IMR-90 (cell line): Measurements from ENCODE around the gene SEMA5A. TPM values are rescaled to one million over a fixed set of nuclear protein-coding genes. Genes with fewer than 3 reads are reported as not detected.

Experiments used
- ATAC-seq: fragments of 200-7000 bp; cut with Tn5 transposase; 2 replicates; pipeline ENCODE4 v1.9.1; 2020; ENCODE audit warnings: low read depth, mild to moderate bottlenecking, moderate library complexity
- BruUV-seq: library from RNA; stranded (reverse); fragments of 400-500 nt; replicated peaks from 2 replicates; lab custom pipeline; 2021; lab: Mats Ljungman, UMichigan
- CTCF ChIA-PET: fragments of 300-600 bp; formaldehyde crosslinking; extraction: SDS; loops from one replicate; lab custom pipeline; 2021; ENCODE audit warnings: antibody characterized with exemption; lab: Yijun Ruan, JAX
- POLR2A ChIA-PET: fragments of 300-600 bp; sonication (Branson Sonifier 250); formaldehyde crosslinking; loops from one replicate; lab custom pipeline; 2022; ENCODE audit warnings: antibody characterized with exemption; ENCODE audit not compliant: unreplicated experiment; lab: Charles Lee
- DNase-seq: peaks from one replicate; pipeline ENCODE4 v3.0.0; 2013
- H2AFZ ChIP-seq: replicated peaks from 2 replicates; pipeline ENCODE3; 2013; ENCODE audit warnings: low read length, mild to moderate bottlenecking; ENCODE audit not compliant: poor library complexity
- H2AK5ac ChIP-seq: 2 replicates; pipeline ENCODE4 v1.6.1; 2013; ENCODE audit warnings: low read depth, low read length, inconsistent platforms
- H2AK9ac ChIP-seq: replicated peaks from 2 replicates; pipeline ENCODE3; 2013; ENCODE audit warnings: mild to moderate bottlenecking, low read depth, low read length, moderate library complexity; ENCODE audit not compliant: poor library complexity
- H2BK120ac ChIP-seq: 2 replicates; pipeline ENCODE4 v1.6.1; 2013; ENCODE audit warnings: low read depth, low read length, inconsistent platforms
- H2BK15ac ChIP-seq: 3 replicates; pipeline ENCODE4 v1.6.1; 2013; ENCODE audit warnings: low read depth, low read length, inconsistent platforms
- H2BK20ac ChIP-seq: 2 replicates; pipeline ENCODE4 v1.6.1; 2013; ENCODE audit warnings: low read depth, mild to moderate bottlenecking, inconsistent platforms, low read length, moderate library complexity
- H2BK5ac ChIP-seq: 2 replicates; pipeline ENCODE4 v1.6.1; 2013; ENCODE audit warnings: mild to moderate bottlenecking, low read depth, low read length, inconsistent platforms; ENCODE audit not compliant: poor library complexity, severe bottlenecking
- H3K14ac ChIP-seq: replicated peaks from 2 replicates; pipeline ENCODE4 v1.6.1; 2013; ENCODE audit warnings: low read depth, low read length, inconsistent platforms
- H3K18ac ChIP-seq: 2 replicates; pipeline ENCODE4 v1.6.1; 2013; ENCODE audit warnings: low read depth, low read length, control low read depth
- H3K23ac ChIP-seq: 2 replicates; pipeline ENCODE4 v1.6.1; 2013; ENCODE audit warnings: low read depth, low read length, inconsistent platforms
- H3K27ac ChIP-seq: 2 replicates; pipeline ENCODE4 v1.5.1; 2013; ENCODE audit warnings: mild to moderate bottlenecking, control low read depth, low read length; ENCODE audit not compliant: insufficient read depth
- H3K27me3 ChIP-seq: 2 replicates; pipeline ENCODE4 v1.6.1; 2013; ENCODE audit warnings: low read length; ENCODE audit not compliant: control insufficient read depth, insufficient read depth
- H3K36me3 ChIP-seq: 2 replicates; pipeline ENCODE4 v1.6.1; 2013; ENCODE audit warnings: low read length, mixed read lengths; ENCODE audit not compliant: control insufficient read depth, insufficient read depth
- H3K4ac ChIP-seq: 2 replicates; pipeline ENCODE4 v1.6.1; 2013; ENCODE audit warnings: low read depth, low read length, inconsistent platforms
- H3K4me1 ChIP-seq: 2 replicates; pipeline ENCODE4 v1.6.1; 2013; ENCODE audit warnings: low read length, mixed read lengths; ENCODE audit not compliant: control insufficient read depth, insufficient read depth
- H3K4me2 ChIP-seq: 2 replicates; pipeline ENCODE4 v1.6.1; 2013; ENCODE audit warnings: low read depth, mild to moderate bottlenecking, control low read depth, low read length, moderate library complexity
- H3K4me3 ChIP-seq: 2 replicates; pipeline ENCODE4 v1.5.1; 2013; ENCODE audit warnings: low read depth, mild to moderate bottlenecking, control low read depth, low read length, moderate library complexity; ENCODE audit not compliant: insufficient read depth
- H3K56ac ChIP-seq: 2 replicates; pipeline ENCODE4 v1.6.1; 2013; ENCODE audit warnings: low read length, inconsistent platforms; ENCODE audit not compliant: insufficient read depth; ENCODE audit errors: extremely low read depth
- H3K79me1 ChIP-seq, 2 experiments: 2 replicates each; pipeline ENCODE4 v1.6.1; 2013; ENCODE audit warnings: low read length in 2 of 2, inconsistent platforms in 1 of 2, low read depth in 1 of 2
- H3K9ac ChIP-seq: 2 replicates; pipeline ENCODE4 v1.6.1; 2013; ENCODE audit warnings: low read depth, low read length, control low read depth
- H3K9me1 ChIP-seq: 2 replicates; pipeline ENCODE4 v1.6.1; 2013; ENCODE audit warnings: low read length, inconsistent platforms; ENCODE audit not compliant: insufficient read depth
- H3K9me3 ChIP-seq: 2 replicates; pipeline ENCODE4 v1.6.1; 2013; ENCODE audit warnings: low read length; ENCODE audit not compliant: control insufficient read depth, insufficient read depth
- H4K20me1 ChIP-seq: 2 replicates; pipeline ENCODE4 v1.6.1; 2013; ENCODE audit warnings: low read length, inconsistent platforms; ENCODE audit not compliant: insufficient read depth
- H4K5ac ChIP-seq: 2 replicates; pipeline ENCODE4 v1.6.1; 2013; ENCODE audit warnings: mild to moderate bottlenecking, low read depth, low read length, control low read depth
- H4K8ac ChIP-seq, 2 experiments: 2 replicates each; pipeline ENCODE4 v1.6.1; 2013; ENCODE audit warnings: low read depth in 2 of 2, low read length in 2 of 2, control low read depth in 1 of 2, inconsistent platforms in 1 of 2
- H4K91ac ChIP-seq: 2 replicates; pipeline ENCODE4 v1.6.1; 2013; ENCODE audit warnings: low read depth, low read length, inconsistent platforms; ENCODE audit not compliant: insufficient read depth
- BHLHE40 ChIP-seq: fragments of 150-350 bp; IDR thresholded peaks from 2 replicates; pipeline ENCODE4 v1.6.1; 2016; ENCODE audit warnings: mild to moderate bottlenecking, low read depth, low read length
- CEBPB ChIP-seq: IDR thresholded peaks from 2 replicates; pipeline ENCODE4 v1.6.1; 2012; ENCODE audit warnings: low read depth, low read length, improper control_type of control experiment
- CHD1 ChIP-seq: IDR thresholded peaks from 2 replicates; pipeline ENCODE4 v1.6.1; 2012; ENCODE audit warnings: low read depth, low read length, improper control_type of control experiment
- FOS ChIP-seq: fragments of 150-350 bp; IDR thresholded peaks from 2 replicates; pipeline ENCODE4 v1.6.1; 2016; ENCODE audit warnings: low read depth, low read length
- MAFK ChIP-seq: IDR thresholded peaks from 2 replicates; pipeline ENCODE4 v1.6.1; 2012; ENCODE audit warnings: low read depth, low read length, improper control_type of control experiment
- MAZ ChIP-seq: IDR thresholded peaks from 2 replicates; pipeline ENCODE4 v1.6.1; 2012; ENCODE audit warnings: low read depth, mild to moderate bottlenecking, low read length, improper control_type of control experiment, moderate library complexity, borderline replicate concordance
- MXI1 ChIP-seq: IDR thresholded peaks from 2 replicates; pipeline ENCODE4 v1.6.1; 2012; ENCODE audit warnings: low read depth, mild to moderate bottlenecking, low read length, moderate library complexity, borderline replicate concordance
- POLR2A ChIP-seq: IDR thresholded peaks from 2 replicates; pipeline ENCODE4 v1.6.1; 2012; ENCODE audit warnings: mild to moderate bottlenecking, low read depth, low read length
- RAD21 ChIP-seq: IDR thresholded peaks from 2 replicates; pipeline ENCODE4 v1.6.1; 2012; ENCODE audit warnings: low read length, improper control_type of control experiment
- RCOR1 ChIP-seq: IDR thresholded peaks from 2 replicates; pipeline ENCODE4 v1.6.1; 2012; ENCODE audit warnings: mild to moderate bottlenecking, low read length, improper control_type of control experiment; ENCODE audit not compliant: insufficient replicate concordance
- SMC3 ChIP-seq: fragments of 150-350 bp; IDR thresholded peaks from 2 replicates; pipeline ENCODE4 v1.6.1; 2016; ENCODE audit warnings: low read depth, mild to moderate bottlenecking, antibody characterized with exemption, low read length, moderate library complexity
- WGBS, 2 experiments: methylation state at CpG; one replicate each; pipeline versions ENCODE4 v1.1.5 to v1.1.7; 2013; ENCODE audit warnings: missing lambda C conversion rate in 2 of 2; ENCODE audit not compliant: insufficient read length in 1 of 2; ENCODE audit errors: extremely low coverage in 2 of 2; 5-methylcytosine and 5-hydroxymethylcytosine counted together
- dilution Hi-C: fragments of 300-500 bp; cut with HindIII; formaldehyde crosslinking; loops from one replicate; pipeline ENCODE4 v1.14.3; 2018; ENCODE audit warnings: low sequenced_read_pairs; ENCODE audit not compliant: unreplicated experiment
- in situ Hi-C: fragments of 300-500 bp; cut with MboI; formaldehyde crosslinking; loops from 3 replicates; pipeline ENCODE4 v1.14.3; 2019; ENCODE audit warnings: low sequenced_read_pairs, inconsistent platforms, mixed read lengths
- intact Hi-C: fragments of 100-400 bp; cut with micrococcal nuclease; formaldehyde crosslinking; loops from 2 replicates; pipeline ENCODE4 v1.10.0; 2022
- polyA plus RNA-seq, 3 experiments: library from polyadenylated mRNA; depleted of rRNA; stranded (reverse); fragments of >200 nt; gene quantifications; 2 replicates each; pipeline ENCODE4 v1.2.3, GENCODE V29; 2012; ENCODE audit warnings: low replicate concordance in 1 of 3
- total RNA-seq: library from RNA; depleted of rRNA; stranded (reverse); fragments of >200 nt; gene quantifications from 2 replicates; pipeline ENCODE4 v1.2.3, GENCODE V29; 2012
- TF ChIP-seq, protein P1 (sequence below): fragments of 150-350 bp; IDR thresholded peaks from 2 replicates; pipeline ENCODE4 v1.6.1; 2016; ENCODE audit warnings: low read depth, mild to moderate bottlenecking, low read length, moderate library complexity, borderline replicate concordance
- TF ChIP-seq, protein P2 (sequence below): conservative IDR thresholded peaks from 2 replicates; pipeline ENCODE4 v1.5.1; 2012; ENCODE audit warnings: mild to moderate bottlenecking, low read depth, low read length, improper control_type of control experiment
- TF ChIP-seq, protein P3 (sequence below): fragments of 150-350 bp; IDR thresholded peaks from 2 replicates; pipeline ENCODE4 v1.6.1; 2017; ENCODE audit warnings: mild to moderate bottlenecking, antibody characterized with exemption, low read length, low read depth

The SEMA5A gene
- total and polyA plus RNA-seq, 2 of the 4 experiments (the other 2 are of a cell fraction) = 8.2 to 9.9 TPM

DNA sequence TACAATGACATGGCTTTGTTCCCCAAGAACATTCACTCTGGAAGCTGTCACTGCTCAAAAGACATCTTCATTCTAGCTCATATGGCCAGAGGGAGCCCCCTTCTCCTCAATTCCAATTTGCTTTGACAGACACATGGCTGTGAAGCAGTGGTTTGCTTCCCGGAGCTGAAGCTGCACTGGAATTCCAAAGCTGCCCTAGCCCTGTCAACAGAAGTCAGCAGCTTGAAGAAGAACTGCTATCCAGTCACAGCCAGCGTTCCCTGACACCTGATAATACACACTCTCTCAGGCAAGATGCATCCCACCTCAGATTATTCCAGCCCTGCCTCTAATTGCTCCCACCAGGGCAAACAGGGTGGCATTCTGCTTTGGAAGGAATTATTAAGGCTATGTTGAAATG lies 93.7 kb downstream of the SEMA5A start:
- H2AK9ac ChIP-seq = no peak overlapping the region
- no peak overlapping the region for H4K91ac ChIP-seq
- H3K36me3 ChIP-seq = peaks cover 2% of the 10 kb centered on the region; the same call in 1 of the 2 replicates
- H2BK5ac ChIP-seq = no peak overlapping the region
- ChIA-PET POLR2A (no interaction called here), CTCF (interaction anchor here (1.0 kb wide), 1 partner anchor 12 kb away, joined by 4 read pairs; no protein-coding TSS in a partner anchor)
- no peak overlapping the region for H4K8ac ChIP-seq
- no peak overlapping the region for H3K4me3 ChIP-seq
- no peak for ATAC-seq
- H3K4ac ChIP-seq = no peak overlapping the region
- H3K4me2 ChIP-seq = no peak overlapping the region
- peaks cover 3% of the 10 kb centered on the region; the same call in 1 of the 2 replicates for H3K9me1 ChIP-seq
- DNase-seq = no peak
- no peak overlapping the region for H2BK15ac ChIP-seq
- H3K27me3 ChIP-seq = peaks cover 2% of the 10 kb centered on the region; the same call in 1 of the 2 replicates
- H3K9me3 ChIP-seq = peaks cover 11% of the 10 kb centered on the region
- 40% methylated on average over 1 of the region's 2 CpGs; no CpG with 5 or more reads in 1 of the 2 experiments for WGBS, 2 experiments
- no peak overlapping the region for H3K14ac ChIP-seq
- no peak overlapping the region for H2BK20ac ChIP-seq
- no peak overlapping the region for H2AK5ac ChIP-seq
- H3K4me1 ChIP-seq = peaks cover 9% of the 10 kb centered on the region
- no peak overlapping the region for H3K18ac ChIP-seq
- peaks cover 18 to 77% of the 10 kb centered on the region in 2 experiments for H3K79me1 ChIP-seq
- intact Hi-C loops (no loop called here), in situ Hi-C loops (no loop called here), dilution Hi-C loops (no loop called here)
- no peak overlapping the region for H2BK120ac ChIP-seq
- no peak overlapping the region for H3K56ac ChIP-seq
- H3K9ac ChIP-seq = no peak overlapping the region
- no TSS peak for BruUV-seq
- no peak overlapping the region for H3K27ac ChIP-seq
- no peak for TF ChIP-seq RAD21
- TF ChIP-seq CHD1 = no peak
- TF ChIP-seq SMC3 = no peak
- no peak for TF ChIP-seq MAZ
- no peak for TF ChIP-seq BHLHE40
- TF ChIP-seq, protein P1, sequence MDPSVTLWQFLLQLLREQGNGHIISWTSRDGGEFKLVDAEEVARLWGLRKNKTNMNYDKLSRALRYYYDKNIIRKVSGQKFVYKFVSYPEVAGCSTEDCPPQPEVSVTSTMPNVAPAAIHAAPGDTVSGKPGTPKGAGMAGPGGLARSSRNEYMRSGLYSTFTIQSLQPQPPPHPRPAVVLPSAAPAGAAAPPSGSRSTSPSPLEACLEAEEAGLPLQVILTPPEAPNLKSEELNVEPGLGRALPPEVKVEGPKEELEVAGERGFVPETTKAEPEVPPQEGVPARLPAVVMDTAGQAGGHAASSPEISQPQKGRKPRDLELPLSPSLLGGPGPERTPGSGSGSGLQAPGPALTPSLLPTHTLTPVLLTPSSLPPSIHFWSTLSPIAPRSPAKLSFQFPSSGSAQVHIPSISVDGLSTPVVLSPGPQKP = no peak
- TF ChIP-seq, protein P2, sequence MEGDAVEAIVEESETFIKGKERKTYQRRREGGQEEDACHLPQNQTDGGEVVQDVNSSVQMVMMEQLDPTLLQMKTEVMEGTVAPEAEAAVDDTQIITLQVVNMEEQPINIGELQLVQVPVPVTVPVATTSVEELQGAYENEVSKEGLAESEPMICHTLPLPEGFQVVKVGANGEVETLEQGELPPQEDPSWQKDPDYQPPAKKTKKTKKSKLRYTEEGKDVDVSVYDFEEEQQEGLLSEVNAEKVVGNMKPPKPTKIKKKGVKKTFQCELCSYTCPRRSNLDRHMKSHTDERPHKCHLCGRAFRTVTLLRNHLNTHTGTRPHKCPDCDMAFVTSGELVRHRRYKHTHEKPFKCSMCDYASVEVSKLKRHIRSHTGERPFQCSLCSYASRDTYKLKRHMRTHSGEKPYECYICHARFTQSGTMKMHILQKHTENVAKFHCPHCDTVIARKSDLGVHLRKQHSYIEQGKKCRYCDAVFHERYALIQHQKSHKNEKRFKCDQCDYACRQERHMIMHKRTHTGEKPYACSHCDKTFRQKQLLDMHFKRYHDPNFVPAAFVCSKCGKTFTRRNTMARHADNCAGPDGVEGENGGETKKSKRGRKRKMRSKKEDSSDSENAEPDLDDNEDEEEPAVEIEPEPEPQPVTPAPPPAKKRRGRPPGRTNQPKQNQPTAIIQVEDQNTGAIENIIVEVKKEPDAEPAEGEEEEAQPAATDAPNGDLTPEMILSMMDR = no peak
- no peak for TF ChIP-seq MXI1
- TF ChIP-seq MAFK = no peak
- TF ChIP-seq CEBPB = no peak
- no peak for TF ChIP-seq FOS
- TF ChIP-seq, protein P3, sequence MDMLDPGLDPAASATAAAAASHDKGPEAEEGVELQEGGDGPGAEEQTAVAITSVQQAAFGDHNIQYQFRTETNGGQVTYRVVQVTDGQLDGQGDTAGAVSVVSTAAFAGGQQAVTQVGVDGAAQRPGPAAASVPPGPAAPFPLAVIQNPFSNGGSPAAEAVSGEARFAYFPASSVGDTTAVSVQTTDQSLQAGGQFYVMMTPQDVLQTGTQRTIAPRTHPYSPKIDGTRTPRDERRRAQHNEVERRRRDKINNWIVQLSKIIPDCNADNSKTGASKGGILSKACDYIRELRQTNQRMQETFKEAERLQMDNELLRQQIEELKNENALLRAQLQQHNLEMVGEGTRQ = no peak
- no peak for TF ChIP-seq RCOR1
- TF ChIP-seq POLR2A = no peak
- H3K23ac ChIP-seq = no peak overlapping the region
- no peak overlapping the region for H2AFZ ChIP-seq
- no peak overlapping the region for H4K5ac ChIP-seq
- peaks cover 38% of the 10 kb centered on the region; the same call in 1 of the 2 replicates for H4K20me1 ChIP-seq
